ENCODE results near the gene ASPG. TPM values are rescaled to one million over a fixed set of nuclear protein-coding genes. Genes with fewer than 3 reads are reported as not detected.

ASPG gene
- total RNA-seq, 1 experiment from 2014 or later, result 3.4 TPM

DNA sequence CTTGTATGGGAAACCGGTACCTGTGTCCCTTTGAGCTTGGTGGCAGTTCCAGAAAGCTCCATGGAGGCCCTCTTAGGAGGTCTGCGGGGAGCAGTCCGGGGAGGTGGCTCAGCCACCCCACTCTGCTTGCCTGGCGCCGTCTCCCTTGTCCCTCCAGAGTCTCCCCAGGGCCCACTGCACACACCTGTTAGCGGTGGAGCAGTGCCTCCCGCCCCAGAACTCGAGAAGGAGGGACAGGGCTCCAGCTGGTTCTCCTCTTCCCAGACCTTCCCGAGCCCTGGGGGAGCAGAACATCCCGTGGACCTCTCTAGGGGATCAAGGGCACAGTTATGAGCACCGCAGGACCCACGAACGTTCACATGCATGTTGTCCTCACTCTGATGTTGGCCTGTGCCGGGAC is 10.8 kb downstream of the ASPG start:
- TF ChIP-seq ZNF138 (CRISPR knock-in tag; conservative IDR thresholded peaks at IDR 0.05) (no peak), TEAD1 (CRISPR knock-in tag; IDR thresholded peaks at IDR 0.05) (no peak), NR1H2 (CRISPR knock-in tag; IDR thresholded peaks at IDR 0.05) (no peak), ZNF219 (CRISPR knock-in tag; IDR thresholded peaks at IDR 0.05; ENCODE audit: borderline replicate concordance) (no peak), IRF2 (CRISPR knock-in tag; IDR thresholded peaks at IDR 0.05; ENCODE audit: borderline replicate concordance, low read depth) (no peak)
- TF ChIP-seq, protein P1, sequence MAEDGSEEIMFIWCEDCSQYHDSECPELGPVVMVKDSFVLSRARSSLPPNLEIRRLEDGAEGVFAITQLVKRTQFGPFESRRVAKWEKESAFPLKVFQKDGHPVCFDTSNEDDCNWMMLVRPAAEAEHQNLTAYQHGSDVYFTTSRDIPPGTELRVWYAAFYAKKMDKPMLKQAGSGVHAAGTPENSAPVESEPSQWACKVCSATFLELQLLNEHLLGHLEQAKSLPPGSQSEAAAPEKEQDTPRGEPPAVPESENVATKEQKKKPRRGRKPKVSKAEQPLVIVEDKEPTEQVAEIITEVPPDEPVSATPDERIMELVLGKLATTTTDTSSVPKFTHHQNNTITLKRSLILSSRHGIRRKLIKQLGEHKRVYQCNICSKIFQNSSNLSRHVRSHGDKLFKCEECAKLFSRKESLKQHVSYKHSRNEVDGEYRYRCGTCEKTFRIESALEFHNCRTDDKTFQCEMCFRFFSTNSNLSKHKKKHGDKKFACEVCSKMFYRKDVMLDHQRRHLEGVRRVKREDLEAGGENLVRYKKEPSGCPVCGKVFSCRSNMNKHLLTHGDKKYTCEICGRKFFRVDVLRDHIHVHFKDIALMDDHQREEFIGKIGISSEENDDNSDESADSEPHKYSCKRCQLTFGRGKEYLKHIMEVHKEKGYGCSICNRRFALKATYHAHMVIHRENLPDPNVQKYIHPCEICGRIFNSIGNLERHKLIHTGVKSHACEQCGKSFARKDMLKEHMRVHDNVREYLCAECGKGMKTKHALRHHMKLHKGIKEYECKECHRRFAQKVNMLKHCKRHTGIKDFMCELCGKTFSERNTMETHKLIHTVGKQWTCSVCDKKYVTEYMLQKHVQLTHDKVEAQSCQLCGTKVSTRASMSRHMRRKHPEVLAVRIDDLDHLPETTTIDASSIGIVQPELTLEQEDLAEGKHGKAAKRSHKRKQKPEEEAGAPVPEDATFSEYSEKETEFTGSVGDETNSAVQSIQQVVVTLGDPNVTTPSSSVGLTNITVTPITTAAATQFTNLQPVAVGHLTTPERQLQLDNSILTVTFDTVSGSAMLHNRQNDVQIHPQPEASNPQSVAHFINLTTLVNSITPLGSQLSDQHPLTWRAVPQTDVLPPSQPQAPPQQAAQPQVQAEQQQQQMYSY (CRISPR knock-in tag; IDR thresholded peaks at IDR 0.05), result no peak
- TF ChIP-seq, protein P2, sequence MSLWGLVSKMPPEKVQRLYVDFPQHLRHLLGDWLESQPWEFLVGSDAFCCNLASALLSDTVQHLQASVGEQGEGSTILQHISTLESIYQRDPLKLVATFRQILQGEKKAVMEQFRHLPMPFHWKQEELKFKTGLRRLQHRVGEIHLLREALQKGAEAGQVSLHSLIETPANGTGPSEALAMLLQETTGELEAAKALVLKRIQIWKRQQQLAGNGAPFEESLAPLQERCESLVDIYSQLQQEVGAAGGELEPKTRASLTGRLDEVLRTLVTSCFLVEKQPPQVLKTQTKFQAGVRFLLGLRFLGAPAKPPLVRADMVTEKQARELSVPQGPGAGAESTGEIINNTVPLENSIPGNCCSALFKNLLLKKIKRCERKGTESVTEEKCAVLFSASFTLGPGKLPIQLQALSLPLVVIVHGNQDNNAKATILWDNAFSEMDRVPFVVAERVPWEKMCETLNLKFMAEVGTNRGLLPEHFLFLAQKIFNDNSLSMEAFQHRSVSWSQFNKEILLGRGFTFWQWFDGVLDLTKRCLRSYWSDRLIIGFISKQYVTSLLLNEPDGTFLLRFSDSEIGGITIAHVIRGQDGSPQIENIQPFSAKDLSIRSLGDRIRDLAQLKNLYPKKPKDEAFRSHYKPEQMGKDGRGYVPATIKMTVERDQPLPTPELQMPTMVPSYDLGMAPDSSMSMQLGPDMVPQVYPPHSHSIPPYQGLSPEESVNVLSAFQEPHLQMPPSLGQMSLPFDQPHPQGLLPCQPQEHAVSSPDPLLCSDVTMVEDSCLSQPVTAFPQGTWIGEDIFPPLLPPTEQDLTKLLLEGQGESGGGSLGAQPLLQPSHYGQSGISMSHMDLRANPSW (CRISPR knock-in tag; conservative IDR thresholded peaks at IDR 0.05; ENCODE audit: low read depth), result no peak
- TF ChIP-seq, protein P3, sequence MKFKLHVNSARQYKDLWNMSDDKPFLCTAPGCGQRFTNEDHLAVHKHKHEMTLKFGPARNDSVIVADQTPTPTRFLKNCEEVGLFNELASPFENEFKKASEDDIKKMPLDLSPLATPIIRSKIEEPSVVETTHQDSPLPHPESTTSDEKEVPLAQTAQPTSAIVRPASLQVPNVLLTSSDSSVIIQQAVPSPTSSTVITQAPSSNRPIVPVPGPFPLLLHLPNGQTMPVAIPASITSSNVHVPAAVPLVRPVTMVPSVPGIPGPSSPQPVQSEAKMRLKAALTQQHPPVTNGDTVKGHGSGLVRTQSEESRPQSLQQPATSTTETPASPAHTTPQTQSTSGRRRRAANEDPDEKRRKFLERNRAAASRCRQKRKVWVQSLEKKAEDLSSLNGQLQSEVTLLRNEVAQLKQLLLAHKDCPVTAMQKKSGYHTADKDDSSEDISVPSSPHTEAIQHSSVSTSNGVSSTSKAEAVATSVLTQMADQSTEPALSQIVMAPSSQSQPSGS (CRISPR knock-in tag; IDR thresholded peaks at IDR 0.05; ENCODE audit: borderline replicate concordance, low read depth), result no peak
- TF ChIP-seq, protein P4, sequence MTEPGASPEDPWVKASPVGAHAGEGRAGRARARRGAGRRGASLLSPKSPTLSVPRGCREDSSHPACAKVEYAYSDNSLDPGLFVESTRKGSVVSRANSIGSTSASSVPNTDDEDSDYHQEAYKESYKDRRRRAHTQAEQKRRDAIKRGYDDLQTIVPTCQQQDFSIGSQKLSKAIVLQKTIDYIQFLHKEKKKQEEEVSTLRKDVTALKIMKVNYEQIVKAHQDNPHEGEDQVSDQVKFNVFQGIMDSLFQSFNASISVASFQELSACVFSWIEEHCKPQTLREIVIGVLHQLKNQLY (CRISPR knock-in tag; IDR thresholded peaks at IDR 0.05), result no peak
- TF ChIP-seq, protein P5, sequence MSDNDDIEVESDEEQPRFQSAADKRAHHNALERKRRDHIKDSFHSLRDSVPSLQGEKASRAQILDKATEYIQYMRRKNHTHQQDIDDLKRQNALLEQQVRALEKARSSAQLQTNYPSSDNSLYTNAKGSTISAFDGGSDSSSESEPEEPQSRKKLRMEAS (CRISPR knock-in tag; IDR thresholded peaks at IDR 0.05), result no peak
- TF ChIP-seq, protein P6, sequence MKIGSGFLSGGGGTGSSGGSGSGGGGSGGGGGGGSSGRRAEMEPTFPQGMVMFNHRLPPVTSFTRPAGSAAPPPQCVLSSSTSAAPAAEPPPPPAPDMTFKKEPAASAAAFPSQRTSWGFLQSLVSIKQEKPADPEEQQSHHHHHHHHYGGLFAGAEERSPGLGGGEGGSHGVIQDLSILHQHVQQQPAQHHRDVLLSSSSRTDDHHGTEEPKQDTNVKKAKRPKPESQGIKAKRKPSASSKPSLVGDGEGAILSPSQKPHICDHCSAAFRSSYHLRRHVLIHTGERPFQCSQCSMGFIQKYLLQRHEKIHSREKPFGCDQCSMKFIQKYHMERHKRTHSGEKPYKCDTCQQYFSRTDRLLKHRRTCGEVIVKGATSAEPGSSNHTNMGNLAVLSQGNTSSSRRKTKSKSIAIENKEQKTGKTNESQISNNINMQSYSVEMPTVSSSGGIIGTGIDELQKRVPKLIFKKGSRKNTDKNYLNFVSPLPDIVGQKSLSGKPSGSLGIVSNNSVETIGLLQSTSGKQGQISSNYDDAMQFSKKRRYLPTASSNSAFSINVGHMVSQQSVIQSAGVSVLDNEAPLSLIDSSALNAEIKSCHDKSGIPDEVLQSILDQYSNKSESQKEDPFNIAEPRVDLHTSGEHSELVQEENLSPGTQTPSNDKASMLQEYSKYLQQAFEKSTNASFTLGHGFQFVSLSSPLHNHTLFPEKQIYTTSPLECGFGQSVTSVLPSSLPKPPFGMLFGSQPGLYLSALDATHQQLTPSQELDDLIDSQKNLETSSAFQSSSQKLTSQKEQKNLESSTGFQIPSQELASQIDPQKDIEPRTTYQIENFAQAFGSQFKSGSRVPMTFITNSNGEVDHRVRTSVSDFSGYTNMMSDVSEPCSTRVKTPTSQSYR (CRISPR knock-in tag; IDR thresholded peaks at IDR 0.05), result no peak
- TF ChIP-seq, protein P7, sequence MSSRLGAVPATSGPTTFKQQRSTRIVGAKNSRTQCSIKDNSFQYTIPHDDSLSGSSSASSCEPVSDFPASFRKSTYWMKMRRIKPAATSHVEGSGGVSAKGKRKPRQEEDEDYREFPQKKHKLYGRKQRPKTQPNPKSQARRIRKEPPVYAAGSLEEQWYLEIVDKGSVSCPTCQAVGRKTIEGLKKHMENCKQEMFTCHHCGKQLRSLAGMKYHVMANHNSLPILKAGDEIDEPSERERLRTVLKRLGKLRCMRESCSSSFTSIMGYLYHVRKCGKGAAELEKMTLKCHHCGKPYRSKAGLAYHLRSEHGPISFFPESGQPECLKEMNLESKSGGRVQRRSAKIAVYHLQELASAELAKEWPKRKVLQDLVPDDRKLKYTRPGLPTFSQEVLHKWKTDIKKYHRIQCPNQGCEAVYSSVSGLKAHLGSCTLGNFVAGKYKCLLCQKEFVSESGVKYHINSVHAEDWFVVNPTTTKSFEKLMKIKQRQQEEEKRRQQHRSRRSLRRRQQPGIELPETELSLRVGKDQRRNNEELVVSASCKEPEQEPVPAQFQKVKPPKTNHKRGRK (CRISPR knock-in tag; IDR thresholded peaks at IDR 0.05; ENCODE audit: borderline replicate concordance), result no peak
- ATAC-seq, result no peak
- H3K4me1 Mint-ChIP-seq, result peaks cover 5% of the 10 kb centered on the region
- H3K27me3 Mint-ChIP-seq (ENCODE audit: low read depth), result no peaks in the 10 kb centered on the region
- H3K36me3 Mint-ChIP-seq, result no peaks in the 10 kb centered on the region
- no peak overlapping the region for H3K4me3 Mint-ChIP-seq
- no peaks in the 10 kb centered on the region for H3K9me3 Mint-ChIP-seq
- ChIA-PET POLR2A (no interaction called here), CTCF (interaction anchor here (1.0 to 5.9 kb wide), 6 partner anchors 10 to 468 kb away, joined by 3 to 52 read pairs (median 6); partner anchors contain the start of gene ASPG)
- DNase-seq (ENCODE audit: low spot score), result no peak
- no peak overlapping the region for H3K27ac Mint-ChIP-seq
